Stimulated activated CD8-positive, alpha-beta memory T cell treated with anti-CD3 and anti-CD28 coated beads, Interleukin-12 subunit alpha, Interleukin-12 subunit beta, amount 100 ng/mL, for 4 hours (primary cell): Measurements from ENCODE around the gene CASP5.
"Not testable (repeated sequence)": the region's sequence is repeated elsewhere in the genome, so short reads cannot be mapped to it uniquely, and the experiment has no call there.

Experiments used
- DNase-seq: peaks from one replicate; pipeline ENCODE4 v3.0.0-alpha.2; 2020; ENCODE audit warnings: low read depth

Gene CASP5

DNA sequence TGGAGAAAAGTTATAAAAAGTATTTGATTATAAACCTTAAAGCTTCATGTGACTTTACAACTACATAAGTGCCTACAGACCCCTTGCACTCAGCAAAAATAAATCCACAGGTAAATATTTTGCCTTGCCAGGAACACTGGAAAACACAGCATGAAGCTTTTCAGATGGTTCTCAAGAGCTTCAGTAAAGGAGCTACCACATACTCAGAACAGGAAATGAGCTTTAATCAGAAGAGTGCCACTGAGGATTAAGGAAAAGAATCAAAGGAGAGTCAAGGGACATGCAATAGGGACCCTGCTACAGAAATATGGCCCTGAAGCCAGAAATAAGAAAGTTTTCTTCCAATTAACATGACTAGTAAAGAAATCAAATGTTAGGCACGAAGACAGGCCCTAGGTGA is 10.8 kb upstream of the CASP5 start:
- no peak for DNase-seq

DNA sequence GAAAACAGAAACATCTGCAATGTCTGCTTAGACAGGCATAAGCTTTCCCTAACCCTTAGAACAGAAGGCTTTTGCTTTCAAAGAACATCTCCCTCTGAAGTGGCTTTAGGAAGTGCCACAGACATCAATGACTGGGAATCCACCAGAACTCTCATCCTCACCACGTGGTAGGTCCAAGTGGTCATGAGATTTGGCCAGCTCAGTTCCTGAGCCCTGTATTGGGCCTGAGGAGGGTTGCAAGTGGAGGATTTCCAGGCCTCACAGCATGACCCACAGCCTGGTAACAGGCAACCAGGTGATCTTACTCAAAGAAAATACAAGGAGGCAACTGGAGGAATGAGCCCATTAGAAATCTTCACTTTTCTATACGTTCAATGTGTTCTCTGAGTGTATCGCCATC is 10.4 kb upstream of the CASP5 start:
- no peak for DNase-seq

DNA sequence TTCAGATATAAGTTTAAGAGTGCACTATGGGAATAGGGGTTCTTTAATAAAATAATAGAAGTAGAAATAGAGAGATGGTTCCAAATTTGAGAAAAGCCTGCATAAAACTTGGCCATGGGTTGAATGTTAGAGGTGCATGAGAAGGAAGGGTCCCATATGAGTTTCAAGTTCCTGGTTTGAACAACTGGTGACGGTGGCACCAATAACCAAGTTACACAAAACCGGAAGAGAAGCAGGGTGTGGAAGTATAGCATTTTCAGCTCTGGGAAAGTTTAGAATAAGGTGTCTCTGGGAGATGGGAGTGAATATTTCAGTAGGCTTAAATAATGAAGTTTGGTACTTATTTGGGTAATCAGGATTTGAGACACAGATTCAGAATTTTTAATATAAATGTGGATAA is 9.5 kb upstream of the CASP5 start:
- DNase-seq, result no peak

DNA sequence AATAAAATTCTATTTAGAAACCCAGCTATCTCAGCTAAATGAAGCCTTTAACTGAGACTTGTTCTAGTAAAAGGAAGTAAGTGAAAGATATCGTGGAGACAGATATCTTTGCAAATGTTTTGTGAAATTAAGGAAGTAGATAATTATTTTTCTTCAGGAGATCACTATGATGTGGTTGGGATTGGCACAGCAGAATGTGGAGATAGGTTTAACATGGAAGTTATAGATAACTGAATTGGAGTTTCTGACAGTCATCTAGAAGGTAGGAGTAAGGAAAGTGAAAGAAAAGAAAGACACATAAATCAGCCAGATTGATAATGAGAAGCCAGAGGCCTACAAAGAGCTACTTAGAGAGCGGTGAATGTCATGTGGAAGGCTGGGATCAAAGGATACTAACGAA is 4.7 kb upstream of the CASP5 start:
- no peak for DNase-seq

DNA sequence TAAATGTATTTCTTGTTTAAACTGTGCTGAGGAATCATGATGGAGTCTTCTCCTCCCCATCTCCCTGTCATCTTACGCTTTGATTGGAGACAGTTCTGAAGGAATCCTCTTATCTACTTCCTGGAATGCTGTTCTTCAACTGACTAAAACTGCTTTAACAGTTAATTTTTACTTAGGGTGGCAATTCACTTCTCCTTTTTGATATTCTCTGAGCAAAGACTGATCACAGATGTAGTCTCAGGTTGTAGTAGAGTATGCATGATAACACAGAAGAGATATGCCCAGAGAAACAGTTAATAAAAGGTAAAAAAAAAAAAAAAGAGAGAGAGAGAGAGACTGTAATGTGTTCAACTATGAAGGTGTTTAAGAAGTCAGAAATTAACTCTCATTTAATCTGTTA is 1.4 kb upstream of the CASP5 start:
- DNase-seq, result no peak

DNA sequence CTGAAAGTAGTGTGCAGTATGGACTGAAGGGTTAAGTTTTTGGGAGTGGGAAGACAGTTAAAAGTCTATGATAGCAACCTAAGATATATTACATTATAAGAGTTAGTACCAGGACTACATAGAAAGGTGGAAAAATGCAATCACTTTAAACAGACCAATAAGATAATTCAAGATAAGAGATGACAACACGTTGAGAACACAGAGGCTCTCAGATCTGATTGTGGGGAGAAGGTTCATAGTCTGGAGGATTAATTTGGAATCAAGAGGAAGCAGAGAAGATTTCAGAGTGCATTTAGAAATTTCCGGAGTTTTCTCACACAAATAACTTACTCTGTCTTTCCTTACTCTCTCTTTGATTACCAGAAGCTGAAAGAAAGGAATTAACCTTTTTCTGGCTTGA is 441 bp downstream of the CASP5 start:
- DNase-seq, result no peak

DNA sequence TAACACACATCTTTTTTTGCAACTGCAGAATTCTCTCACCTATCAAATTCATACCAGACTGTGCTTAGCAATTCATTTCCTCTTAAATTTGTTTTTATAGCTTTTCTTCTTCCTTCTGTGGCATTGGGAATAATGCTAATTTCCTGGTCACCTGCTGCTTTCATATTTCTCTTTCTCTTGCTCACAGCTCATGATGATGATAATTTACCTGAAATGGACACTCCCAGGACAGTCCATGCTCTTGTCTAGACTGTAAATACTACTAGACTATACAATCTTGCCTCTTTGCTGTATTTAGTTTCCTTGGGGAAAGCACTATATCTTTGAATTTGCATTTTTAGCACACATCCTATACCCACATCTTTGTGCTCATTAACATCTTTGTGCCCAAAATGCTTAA is 15.5 kb downstream of the CASP5 start:
- DNase-seq, result no peak

DNA sequence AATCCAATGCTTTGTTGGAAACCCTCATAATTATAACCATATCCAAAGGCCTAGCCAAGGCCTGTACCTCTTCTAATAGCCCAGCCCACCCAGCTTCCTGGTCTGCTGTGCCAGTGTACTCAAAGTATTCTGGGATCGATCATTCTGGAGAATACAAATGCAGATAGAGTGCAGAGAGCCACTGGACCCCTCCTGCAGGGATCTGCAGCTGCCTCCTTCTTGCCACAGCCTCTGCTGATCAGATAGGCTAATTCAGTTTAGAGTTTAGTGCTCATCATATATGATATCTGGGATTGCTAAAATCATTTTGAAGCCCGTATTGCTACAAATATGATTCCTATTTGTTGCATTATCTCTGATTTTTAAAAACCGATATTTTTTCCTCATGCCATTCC is 17.5 kb downstream of the CASP5 start:
- no peak for DNase-seq

DNA sequence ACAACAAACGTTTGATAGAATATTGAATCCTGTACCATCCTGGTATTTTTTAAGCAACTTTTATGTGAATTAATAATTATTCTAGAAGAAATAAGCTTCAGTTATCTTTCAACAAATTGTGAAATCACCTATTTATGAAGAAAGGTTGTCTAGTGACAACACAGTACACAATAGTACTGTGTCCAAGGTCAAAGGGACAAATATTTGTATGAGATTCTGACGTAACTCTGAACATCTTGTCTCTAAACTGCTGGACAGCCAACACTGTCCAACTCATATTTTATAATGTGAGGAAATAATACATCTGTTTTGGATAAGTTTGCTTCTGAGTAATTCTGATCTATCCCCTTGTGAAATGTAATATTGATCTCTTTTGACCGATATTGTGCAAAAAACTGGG is 18.9 kb downstream of the CASP5 start:
- DNase-seq, result no peak

DNA sequence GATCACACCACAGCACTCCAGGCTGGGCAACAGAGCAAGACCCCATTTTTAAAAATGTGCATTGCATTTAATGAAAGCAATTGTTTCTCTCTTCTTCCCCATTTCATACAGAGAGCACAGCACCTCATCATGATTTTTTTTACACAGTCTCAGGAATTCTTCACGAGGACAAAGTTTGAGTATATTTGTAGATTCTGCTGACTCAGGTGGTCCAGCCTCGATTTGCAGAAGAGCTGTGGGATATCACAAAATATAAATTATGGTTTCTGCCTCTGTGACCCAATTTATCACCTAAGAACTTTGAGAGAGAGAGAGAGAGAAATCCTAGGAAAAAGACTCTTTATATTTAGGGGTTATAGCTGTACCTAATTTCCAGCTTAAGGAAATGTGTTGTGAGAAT is 19.8 kb downstream of the CASP5 start:
- no peak for DNase-seq

DNA sequence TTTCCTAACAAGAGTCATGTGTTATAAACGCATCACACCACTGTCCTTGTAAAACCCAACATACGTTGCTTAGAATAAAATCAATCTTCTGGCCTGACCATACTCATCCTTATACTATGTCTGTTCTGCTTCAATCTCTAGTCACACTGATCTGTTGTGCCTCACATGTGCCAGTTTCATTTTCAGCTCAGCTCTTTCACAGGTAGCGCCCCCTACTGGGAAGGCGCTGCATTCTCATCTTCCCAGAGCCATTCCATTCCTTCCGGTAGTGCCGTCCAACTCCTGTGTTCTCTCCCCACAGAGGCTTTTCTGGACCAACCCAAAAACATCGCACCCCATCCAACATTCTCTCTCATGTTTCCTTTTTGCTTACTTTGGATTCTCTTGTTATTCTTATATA is 22.2 kb downstream of the CASP5 start:
- peak; percentile 18 for DNase-seq

DNA sequence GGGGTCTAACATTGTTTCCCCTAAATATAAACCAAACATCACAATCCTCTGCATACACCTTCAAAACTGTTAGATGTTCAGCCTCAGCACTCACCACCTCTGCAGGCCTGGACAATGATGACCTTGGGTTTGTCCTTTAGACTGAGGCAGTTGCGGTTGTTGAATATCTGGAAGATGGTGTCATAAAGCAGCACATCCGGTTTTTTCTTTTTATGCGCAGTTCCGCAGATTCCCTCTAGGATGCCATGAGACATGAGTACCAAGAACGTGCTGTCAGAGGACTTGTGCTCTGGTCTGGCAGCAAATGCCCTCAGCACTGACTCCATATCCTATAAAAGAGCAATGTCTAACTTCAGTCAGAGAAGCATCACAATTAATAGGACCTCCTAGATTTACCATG is 22.8 kb downstream of the CASP5 start:
- no peak for DNase-seq

DNA sequence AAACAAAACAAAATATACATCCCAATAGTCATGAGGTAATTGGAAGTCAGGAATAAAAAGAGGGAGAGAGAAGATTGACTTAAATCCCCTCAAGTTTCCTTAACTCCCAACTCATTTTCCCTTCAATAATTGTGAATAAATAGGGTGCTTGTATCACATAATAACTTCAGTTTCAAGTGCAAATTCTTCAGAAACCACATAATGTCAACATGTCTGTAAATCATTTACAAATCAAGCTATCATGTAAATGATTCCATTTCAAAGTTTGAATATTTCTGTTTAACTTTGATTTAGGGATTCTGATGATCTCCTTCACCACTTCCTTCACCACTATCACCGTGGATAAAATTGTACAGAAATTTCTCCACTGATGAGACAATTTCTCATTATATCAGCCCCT is 23.2 kb downstream of the CASP5 start:
- DNase-seq, result no peak

DNA sequence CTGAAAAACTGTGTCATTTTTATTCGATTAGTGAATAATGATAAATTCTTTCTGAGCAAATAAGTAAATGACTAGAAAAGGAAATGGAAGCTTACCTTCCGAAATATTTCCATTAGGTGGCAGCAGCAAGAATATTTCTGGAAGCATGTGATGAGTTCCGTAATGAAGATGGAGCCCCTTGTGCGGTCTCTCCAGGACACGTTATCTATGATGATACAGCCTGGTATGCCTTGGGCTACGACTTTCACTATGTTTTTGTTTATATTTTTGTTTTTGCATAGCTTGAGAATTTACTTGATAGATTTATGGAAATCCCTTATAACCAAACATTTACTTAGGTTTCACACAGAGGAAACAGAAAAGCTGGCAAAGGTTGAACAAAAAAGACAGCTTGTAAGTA is 25.7 kb downstream of the CASP5 start:
- DNase-seq, result no peak

DNA sequence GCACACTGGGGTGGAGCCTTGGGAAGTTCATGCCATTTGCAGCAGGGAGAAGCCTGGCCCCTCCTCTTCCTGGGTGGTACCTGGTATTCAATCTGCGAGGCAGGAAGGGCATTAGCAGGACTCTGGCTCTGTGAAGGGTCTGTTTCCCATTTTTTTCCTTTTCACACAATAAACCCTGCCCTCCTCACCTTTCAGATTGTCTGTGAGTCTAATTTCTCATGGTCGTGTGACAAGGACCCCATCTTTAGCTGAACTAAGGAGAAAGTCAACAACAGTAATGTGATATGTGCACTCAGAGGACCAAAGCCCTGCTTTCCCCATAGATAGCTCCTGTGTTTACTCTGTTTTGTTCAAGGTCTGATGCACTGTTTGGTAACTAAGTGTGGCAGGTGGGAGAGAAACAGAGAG is 28.0 kb downstream of the CASP5 start:
- DNase-seq, result no peak

DNA sequence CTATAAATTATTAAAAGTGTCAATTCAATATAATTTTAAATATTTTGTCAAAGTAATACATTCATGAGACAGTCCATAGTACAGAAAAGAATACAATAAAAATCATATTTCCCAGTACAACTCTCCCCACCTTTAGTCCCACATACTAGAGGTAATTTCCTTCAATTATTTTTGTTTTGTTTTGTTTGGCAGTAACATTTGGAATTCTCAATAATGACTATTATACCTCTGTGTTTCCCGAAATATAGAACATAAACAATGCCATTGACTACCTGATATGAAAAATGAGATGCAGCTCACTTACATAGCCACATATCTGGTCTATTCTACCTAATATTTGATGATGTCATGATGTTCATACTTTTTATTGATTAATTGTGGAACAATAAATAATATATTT is 30.2 kb downstream of the CASP5 start:
- no peak for DNase-seq

DNA sequence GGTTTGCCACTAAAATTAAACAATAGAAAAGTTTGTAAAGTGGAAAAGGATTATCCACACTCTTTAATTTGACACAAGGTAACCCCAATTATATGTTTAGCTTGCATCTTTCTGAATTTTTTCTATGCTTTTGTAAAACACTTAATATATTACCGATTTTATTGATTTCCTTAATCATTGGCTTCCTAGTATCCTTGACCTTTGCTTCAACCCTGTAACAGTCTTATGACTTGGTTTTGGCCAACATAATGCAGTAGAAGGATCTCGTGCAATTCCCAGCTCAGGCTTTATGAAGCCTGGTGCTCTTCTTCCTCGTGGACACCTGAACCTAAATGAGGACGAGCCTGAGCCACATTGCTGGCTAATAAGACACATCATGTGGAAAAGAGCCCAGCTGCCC is 31.0 kb downstream of the CASP5 start:
- DNase-seq, result no peak

DNA sequence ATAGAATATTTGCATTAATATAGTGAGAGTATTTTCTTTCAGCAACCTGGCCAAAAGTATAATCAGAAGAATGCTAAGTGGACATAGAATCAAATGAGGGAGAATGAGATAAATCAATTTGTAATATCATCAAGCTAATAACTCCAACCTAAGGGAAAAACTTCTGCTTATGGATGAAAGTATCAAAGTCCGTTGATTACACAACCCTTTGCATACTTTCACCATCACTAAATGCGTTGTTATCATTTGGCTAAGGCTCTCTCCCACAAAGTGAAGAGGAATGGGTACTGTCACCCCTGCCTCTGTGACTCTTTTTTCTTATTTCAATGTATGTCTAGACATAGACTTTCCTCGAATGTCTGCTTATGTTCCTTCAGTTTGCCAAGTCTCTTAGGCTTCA is 38.2 kb downstream of the CASP5 start:
- DNase-seq, result no peak

DNA sequence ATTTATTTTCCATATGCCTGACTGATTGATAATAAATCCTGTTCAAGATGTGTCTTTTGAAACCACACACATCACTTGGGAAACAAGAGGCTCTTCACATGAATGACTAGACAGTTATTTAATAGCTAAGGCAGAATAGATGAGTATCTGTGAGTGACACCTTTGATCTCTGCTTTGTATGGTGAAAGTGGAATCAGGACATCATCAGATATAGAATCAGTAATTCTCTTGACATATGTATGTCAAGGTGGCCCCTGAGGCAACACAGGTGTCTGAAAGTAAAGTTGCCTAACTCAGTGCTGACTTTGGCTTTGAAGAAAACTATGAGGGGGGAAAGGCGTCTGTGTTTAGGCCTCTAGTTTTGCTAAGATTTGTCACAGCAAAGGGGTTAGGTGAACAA is 43.1 kb downstream of the CASP5 start:
- no peak for DNase-seq

DNA sequence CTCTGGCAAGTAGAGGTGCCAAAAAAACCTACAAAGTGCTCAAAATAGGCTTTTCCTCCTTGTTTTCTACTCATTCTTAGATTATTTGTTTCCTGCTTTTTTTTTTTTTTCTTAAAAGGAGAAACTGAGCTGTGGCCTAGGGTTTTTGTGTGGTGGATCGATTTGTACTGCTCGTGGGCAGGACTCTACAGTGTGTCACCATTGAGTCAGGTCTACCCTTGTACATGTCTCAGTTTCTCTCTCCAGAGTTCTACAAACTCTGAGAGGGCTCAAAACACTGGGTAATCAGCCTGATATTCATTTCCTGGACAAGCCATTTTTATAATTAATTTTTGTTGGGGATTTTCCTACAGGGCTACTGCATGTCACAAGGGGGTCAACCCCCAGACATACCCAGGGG is 49.4 kb downstream of the CASP5 start:
- no peak for DNase-seq

DNA sequence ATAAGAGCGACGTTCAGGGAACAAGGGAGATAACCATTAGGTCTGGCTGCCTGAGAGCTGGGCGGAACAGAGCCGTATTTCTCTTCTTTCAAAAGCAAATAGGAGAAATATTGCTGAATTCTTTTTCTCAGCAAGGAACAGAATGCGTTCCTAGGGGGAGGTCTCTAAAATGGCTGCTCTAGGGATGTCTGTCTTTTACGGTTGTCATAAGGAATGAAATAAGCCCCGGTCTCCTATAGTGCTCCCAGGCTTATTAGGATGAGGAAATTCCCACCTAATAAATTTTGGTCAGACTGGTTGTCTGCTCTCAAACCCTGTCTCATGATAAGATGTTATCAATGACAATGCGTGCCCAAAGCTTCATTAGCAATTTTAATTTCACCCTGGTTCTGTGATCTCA is 50.0 kb downstream of the CASP5 start:
- DNase-seq, result not testable (repeated sequence)

DNA sequence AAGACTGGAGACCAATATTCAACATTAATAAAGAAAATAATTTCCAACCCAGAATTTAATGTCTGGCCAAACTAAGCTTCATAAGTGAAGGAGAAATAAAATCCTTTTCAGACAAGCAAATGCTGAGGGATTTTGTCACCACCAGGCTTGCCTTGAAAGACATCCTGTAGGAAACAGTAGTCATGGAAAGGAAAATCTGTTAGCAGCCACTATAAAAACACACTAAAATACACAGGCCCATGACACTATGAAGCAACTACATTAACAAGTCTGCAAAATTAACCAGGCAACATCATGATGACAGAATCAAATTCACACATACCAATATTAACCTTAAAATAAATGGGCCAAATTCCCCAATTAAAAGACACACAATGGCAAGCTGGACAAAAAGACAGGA is 52.2 kb downstream of the CASP5 start:
- no peak for DNase-seq

DNA sequence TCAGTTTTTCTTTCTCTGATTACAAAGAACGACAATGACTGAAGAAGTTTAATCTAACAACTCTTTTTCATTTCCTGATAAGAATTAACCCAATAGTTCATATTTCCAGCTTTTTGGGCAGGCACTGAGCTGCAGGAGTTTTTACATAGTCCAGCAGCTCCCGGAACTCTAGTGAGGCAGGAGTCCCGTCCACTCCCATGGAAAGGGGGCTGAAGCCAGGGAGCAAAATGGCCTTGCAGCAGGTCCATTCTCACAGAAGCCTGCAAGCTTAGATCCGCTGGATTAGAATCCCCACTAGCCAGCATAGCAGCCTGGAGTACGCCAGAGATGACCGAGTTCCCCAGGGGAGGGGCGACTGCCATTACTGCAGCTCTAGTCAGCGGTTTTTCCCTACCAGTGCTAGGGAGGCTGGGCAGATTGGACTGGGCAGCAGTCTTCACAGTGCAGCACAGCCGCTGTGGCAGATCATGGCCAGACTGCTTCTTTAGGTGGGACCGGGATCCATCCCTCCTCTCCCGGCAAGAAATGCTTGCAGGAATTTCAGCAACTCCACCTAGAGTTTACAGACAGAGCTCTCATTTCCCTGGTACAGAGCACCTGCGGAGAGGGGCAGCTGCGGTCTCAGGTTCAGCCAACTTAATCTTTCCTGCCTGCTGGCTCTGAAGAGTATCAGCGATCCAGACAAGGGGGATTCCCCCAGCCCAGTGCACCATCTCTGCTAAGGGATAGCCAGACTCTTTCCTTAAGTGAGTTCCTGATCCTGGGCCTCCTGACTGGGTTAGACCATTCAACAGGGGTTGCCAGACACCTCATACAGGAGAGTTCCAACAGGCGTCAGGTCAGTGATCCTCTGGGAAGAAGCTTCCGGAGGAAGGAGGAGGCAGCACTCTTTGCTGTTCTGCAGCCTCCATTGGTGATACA is 53.9 kb downstream of the CASP5 start:
- no peak for DNase-seq

DNA sequence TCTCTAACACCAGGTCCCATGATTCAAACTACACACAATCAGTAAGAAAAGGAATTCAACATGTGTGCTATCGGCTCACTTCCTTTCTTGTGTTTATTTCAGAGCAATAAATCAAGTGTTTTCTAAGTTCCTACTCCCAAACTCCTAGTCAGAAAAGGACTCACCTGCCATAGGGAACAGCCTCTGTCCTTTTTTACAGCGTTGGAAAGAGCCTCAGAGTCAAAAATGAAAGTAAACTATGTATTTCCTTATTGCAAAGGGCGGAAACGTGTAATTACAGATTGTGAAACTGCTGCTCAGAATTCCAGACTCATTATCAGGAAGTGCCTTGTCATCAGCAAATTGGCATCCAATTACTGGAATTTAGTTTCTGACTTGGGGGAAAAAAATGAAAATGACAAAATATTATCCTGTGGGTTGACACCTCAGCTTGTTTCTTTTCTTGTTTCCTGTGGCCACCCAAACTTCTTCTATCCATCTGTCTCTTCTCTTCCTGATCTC is 54.6 kb downstream of the CASP5 start, which contains the start of gene CASP4:
Gene CASP4, minus strand, starts transcription at position 220 of the 501 bp plus-strand sequence. Its CDS starts 49 bp downstream, at position 171.
- no peak for DNase-seq
